Psoas muscle (tissue), 8 donors: Measurements from ENCODE around the gene TCAIM. TPM values are rescaled to one million over a fixed set of nuclear protein-coding genes. Genes with fewer than 3 reads are reported as not detected.

Experiments
- ATAC-seq, 4 donors: fragments of 200-7000 bp; cut with Tn5 transposase; one replicate each; pipeline ENCODE4 v1.9.1; 2020; ENCODE audit warnings: moderate library complexity in 3 of 4, mild to moderate bottlenecking in 2 of 4
- DNase-seq, 2 donors: peaks; one replicate each; pipeline ENCODE4 v3.0.0-alpha.2; 2020
- H3K27ac ChIP-seq: fragments of 200-600 bp; one replicate; pipeline ENCODE4 v1.8.0; 2022
- H3K27me3 ChIP-seq, 3 donors: fragments of 200-600 bp in 1 of 3; one replicate each; pipeline versions ENCODE4 v1.6.1 to v1.8.0; 2013 to 2022; ENCODE audit warnings: low read length in 2 of 3, mild to moderate bottlenecking in 2 of 3, moderate library complexity in 1 of 3; ENCODE audit not compliant: insufficient read depth in 3 of 3
- H3K36me3 ChIP-seq, 2 donors: fragments of 200-600 bp in 1 of 2; one replicate each; pipeline versions ENCODE4 v1.6.1 to v1.8.0; 2013 to 2022; ENCODE audit warnings: low read depth in 1 of 2, mild to moderate bottlenecking in 1 of 2, moderate library complexity in 1 of 2; ENCODE audit not compliant: insufficient read depth in 1 of 2
- H3K4me1 ChIP-seq: fragments of 200-600 bp; one replicate; pipeline ENCODE4 v1.8.0; 2022
- H3K4me3 ChIP-seq: fragments of 200-600 bp; one replicate; pipeline ENCODE4 v1.8.0; 2022; ENCODE audit warnings: mild to moderate bottlenecking
- H3K9me3 ChIP-seq: fragments of 200-600 bp; one replicate; pipeline ENCODE4 v1.8.0; 2022
- CTCF ChIP-seq: fragments of 200-600 bp; IDR thresholded peaks from one replicate; pipeline ENCODE4 v1.8.0; 2022; ENCODE audit warnings: antibody characterized with exemption
- WGBS, 3 donors: extraction: QIAGEN DNeasy Blood & Tissue Kit; methylation state at CpG; one replicate each; pipeline versions ENCODE4 v1.1.6 to v1.1.7; 2013; 5-methylcytosine and 5-hydroxymethylcytosine counted together
- intact Hi-C, 2 donors: fragments of 100-400 bp; cut with DNase I; formaldehyde crosslinking; loops; one replicate each; pipeline versions ENCODE4 v1.11.0 to v1.14.2; 2022
- polyA plus RNA-seq, 3 donors: library from polyadenylated mRNA; stranded (reverse); fragments of 200-250 nt; gene quantifications; one replicate each; pipeline ENCODE4 v1.2.3, GENCODE V29; 2013
- total RNA-seq, 4 donors: library from RNA; stranded (reverse); fragmentation: NEBNext Ultra II Directional in 2 of 4; extraction: Animal tissue kit (Norgen Biotek cat#: 25700) in 2 of 4; gene quantifications; one replicate each; pipeline versions ENCODE4 v1.2.1 to v1.2.4, GENCODE V29; 2021 to 2023
- donor health status: healthy with polysubstance abuse.
- donor health status: DM: no; HTN: no; CAD: no; lungs with moderate emphysema.
- donor health status: Bipolar disorder and iron deficiency.
- donor health status: healthy.
- donor health status: DM: yes; HTN: yes; CAD: no.
- donor health status: DM: no; HTN: no; CAD: no.
- donor health status: DM: no; HTN: no; CAD: no.
- donor health status: DM: yes; HTN: yes; CAD: no.

Gene TCAIM
- total and polyA plus RNA-seq, 7 donors, result 13.3 to 31.0 (median 19.3) TPM

- intact Hi-C loops, result no loop called here
- 64 to 74% (median 65%) methylated on average over 5 of the region's 5 CpGs for WGBS, 3 donors
Observed at GRCh38 chr3:44434834-44435510, 96.4 kb downstream of the TCAIM start.

GRCh38 chr3:44436181-44436580, 97.6 kb downstream of the TCAIM start:
- Histone ChIP-seq H3K27ac (no peak overlapping the region), H3K36me3 (no peaks in the 10 kb centered on the region), H3K9me3 (no peaks in the 10 kb centered on the region), H3K4me3 (no peak overlapping the region), H3K4me1 (peaks cover 4% of the 10 kb centered on the region), H3K27me3 (no peaks in the 10 kb centered on the region)
- intact Hi-C loops, result no loop called here
- ATAC-seq (no peak), DNase-seq (no peak)
- 93 to 94% (median 93%) methylated on average over 1 of the region's 1 CpG for WGBS, 3 donors
- no peak for TF ChIP-seq CTCF

More at GRCh38 chr3:44434834-44435510, 96.4 kb downstream of the TCAIM start:
- H3K4me3 ChIP-seq, result no peak overlapping the region
- peaks cover 1% of the 10 kb centered on the region for H3K4me1 ChIP-seq
- no peak for ATAC-seq
- no peaks in the 10 kb centered on the region for H3K27me3 ChIP-seq
- H3K36me3 ChIP-seq, result no peaks in the 10 kb centered on the region
- H3K27ac ChIP-seq, result no peak overlapping the region
- no peaks in the 10 kb centered on the region for H3K9me3 ChIP-seq
- no peak for TF ChIP-seq CTCF
- no peak for DNase-seq

GRCh38 chr3:44437800-44438199, 99.2 kb downstream of the TCAIM start:
- ATAC-seq (no peak), DNase-seq (no peak)
- WGBS, 3 donors, result 95 to 96% (median 95%) methylated on average over 7 of the region's 7 CpGs
- H3K27ac ChIP-seq, result no peak overlapping the region
- peaks cover 4% of the 10 kb centered on the region for H3K4me1 ChIP-seq
- no peaks in the 10 kb centered on the region for H3K9me3 ChIP-seq
- intact Hi-C loops, result no loop called here
- no peaks in the 10 kb centered on the region for H3K27me3 ChIP-seq
- no peak overlapping the region for H3K4me3 ChIP-seq
- H3K36me3 ChIP-seq, result peaks cover 0 to 4% of the 10 kb centered on the region in 2 donors
- no peak for TF ChIP-seq CTCF

GRCh38 chr3:44439499-44440295, 101.1 kb downstream of the TCAIM start:
- WGBS, 3 donors, result 57 to 62% (median 60%) methylated on average over 7 of the region's 7 CpGs
- Histone ChIP-seq H3K36me3 (peaks cover 0 to 17% of the 10 kb centered on the region in 2 donors), H3K27me3 (no peaks in the 10 kb centered on the region), H3K4me1 (peaks cover 4% of the 10 kb centered on the region), H3K4me3 (peak overlapping the region; percentile 41), H3K27ac (peak overlapping the region; percentile 74), H3K9me3 (no peaks in the 10 kb centered on the region)
- intact Hi-C loops, result no loop called here
- no peak for TF ChIP-seq CTCF
- DNase-seq (peak; percentile 43 to 70), ATAC-seq (peak; percentile 34 to 88 (median 68))
